Measurements from ENCODE around the gene SHE. TPM values are rescaled to one million over a fixed set of nuclear protein-coding genes. Genes with fewer than 3 reads are reported as not detected.

Gene SHE
- total RNA-seq, 1 donor from 2014 or later, result 0.04 TPM

DNA sequence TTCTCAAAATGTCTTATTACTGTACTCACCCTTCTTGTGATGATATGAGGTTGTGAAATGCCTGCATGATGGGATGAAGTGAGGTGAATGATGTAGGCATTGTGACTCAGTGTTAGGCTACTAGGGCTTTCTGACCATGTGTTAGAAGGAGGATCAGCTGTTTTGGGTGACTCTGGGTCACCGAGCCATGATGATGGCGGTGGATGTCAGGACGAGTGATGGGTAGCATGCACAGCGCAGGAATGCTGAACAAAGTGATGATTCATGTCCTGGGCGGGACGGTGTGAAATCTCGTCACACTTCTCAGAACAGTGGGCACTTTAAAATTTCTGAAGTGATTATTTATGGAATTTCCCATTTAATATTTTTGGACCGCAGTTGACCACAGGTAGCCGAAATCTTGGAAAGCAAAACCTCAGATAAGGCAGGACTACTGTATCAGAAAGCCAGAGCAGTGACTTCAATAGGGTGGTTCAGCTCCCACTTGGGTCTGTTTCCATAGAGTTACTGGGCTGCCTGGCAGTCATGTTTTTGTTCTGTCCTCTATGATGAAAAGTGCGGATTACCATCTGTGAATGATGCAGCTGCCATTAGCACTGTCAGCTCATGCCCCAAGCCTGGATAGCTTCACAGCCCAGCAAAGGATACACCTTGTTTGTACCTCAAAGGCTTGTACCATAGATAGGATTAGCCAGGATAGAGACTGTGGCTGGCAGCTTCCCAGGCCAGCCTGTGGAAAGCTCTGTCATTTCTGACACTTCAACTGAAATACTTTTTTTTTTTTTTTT, 70.4 kb downstream of the SHE start:
- intact Hi-C loops (cut with micrococcal nuclease), result no loop called here
- Mint-ChIP-seq H3K36me3 (ENCODE audit: low read depth) (peaks cover 3% of the 10 kb centered on the region), H3K27ac (no peak overlapping the region), H3K4me1 (peaks cover 4% of the 10 kb centered on the region), H3K9me3 (no peaks in the 10 kb centered on the region), H3K27me3 (no peaks in the 10 kb centered on the region), H3K4me3 (no peak overlapping the region)
- POLR2A ChIA-PET, result no interaction called here
- no peak for DNase-seq
- TF ChIP-seq, protein P1, sequence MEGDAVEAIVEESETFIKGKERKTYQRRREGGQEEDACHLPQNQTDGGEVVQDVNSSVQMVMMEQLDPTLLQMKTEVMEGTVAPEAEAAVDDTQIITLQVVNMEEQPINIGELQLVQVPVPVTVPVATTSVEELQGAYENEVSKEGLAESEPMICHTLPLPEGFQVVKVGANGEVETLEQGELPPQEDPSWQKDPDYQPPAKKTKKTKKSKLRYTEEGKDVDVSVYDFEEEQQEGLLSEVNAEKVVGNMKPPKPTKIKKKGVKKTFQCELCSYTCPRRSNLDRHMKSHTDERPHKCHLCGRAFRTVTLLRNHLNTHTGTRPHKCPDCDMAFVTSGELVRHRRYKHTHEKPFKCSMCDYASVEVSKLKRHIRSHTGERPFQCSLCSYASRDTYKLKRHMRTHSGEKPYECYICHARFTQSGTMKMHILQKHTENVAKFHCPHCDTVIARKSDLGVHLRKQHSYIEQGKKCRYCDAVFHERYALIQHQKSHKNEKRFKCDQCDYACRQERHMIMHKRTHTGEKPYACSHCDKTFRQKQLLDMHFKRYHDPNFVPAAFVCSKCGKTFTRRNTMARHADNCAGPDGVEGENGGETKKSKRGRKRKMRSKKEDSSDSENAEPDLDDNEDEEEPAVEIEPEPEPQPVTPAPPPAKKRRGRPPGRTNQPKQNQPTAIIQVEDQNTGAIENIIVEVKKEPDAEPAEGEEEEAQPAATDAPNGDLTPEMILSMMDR (IDR thresholded peaks at IDR 0.05), result no peak
- ATAC-seq (ENCODE audit: low read depth), result no peak
- CTCF ChIA-PET, result interaction anchor here (1.2 kb wide), 1 partner anchor 48 kb away, joined by 4 read pairs; no protein-coding TSS in a partner anchor

DNA sequence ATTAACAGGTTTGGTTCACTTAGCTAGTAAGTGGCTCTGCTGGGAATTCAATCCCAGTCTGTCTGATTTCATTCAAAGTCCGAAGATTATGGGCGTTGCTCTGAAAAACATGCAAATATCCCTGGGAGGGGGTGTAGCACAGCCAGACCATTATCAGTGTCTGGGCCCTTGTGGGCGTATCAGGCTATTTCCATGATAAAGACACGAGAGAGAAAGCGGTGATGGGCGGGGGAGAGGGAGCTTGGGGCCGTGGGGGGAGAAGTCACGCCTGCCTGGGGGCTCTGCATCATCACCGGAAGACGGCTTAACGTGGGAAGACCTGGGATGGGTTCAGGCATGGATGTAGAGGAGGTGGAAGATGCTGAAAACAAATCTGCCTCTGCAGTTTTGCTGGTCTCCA, 71.3 kb downstream of the SHE start:
- Mint-ChIP-seq H3K9me3 (no peaks in the 10 kb centered on the region), H3K36me3 (ENCODE audit: low read depth) (peaks cover 3% of the 10 kb centered on the region), H3K27ac (no peak overlapping the region), H3K4me3 (no peak overlapping the region), H3K27me3 (no peaks in the 10 kb centered on the region), H3K4me1 (peaks cover 4% of the 10 kb centered on the region)
- CTCF ChIA-PET, result no interaction called here
- POLR2A ChIA-PET, result no interaction called here
- intact Hi-C loops (cut with micrococcal nuclease), result no loop called here
- DNase-seq (no peak), ATAC-seq (ENCODE audit: low read depth) (no peak)
- TF ChIP-seq, protein P1 (IDR thresholded peaks at IDR 0.05), result no peak

DNA sequence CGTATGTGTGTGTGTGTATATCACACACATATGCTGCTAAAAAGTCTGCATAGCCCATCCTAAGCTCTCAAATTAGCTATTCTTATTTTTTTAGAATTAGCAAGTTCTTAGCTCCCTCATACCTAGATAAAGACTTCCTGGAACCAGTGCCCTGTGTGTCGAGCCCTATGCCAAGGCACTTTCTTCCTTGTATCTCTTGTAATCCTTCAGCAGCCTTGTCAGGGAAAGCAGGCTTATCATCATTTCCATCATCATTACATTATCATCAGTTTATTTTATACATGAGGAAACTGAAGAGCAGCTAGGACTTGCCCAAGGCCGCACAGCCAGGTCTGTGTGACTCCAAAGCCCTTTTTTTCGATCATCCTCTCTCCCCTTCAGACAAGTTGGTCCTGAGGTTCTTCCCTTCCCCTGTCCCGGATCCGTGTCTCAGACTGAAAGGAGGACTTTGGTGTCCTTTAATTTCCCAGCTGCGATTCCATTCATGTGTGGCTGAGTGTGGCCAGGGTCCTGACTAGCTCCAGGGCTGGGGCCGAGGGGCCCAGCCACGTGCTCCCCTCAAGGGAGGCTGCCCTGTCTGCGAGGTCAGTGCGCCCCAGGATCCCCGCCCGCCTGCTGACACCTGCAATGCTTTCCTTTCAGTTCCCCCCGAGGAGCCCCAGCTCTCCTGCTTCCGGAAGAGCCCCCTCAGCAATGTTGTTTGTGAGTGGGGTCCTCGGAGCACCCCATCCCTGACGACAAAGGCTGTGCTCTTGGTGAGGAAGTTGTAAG, 72.2 kb downstream of the SHE start:
- POLR2A ChIA-PET, result no interaction called here
- Mint-ChIP-seq H3K36me3 (ENCODE audit: low read depth) (peaks cover 3% of the 10 kb centered on the region), H3K9me3 (no peaks in the 10 kb centered on the region), H3K27me3 (no peaks in the 10 kb centered on the region), H3K27ac (no peak overlapping the region), H3K4me3 (no peak overlapping the region), H3K4me1 (peaks cover 4% of the 10 kb centered on the region)
- TF ChIP-seq, protein P1 (IDR thresholded peaks at IDR 0.05), result no peak
- no peak for DNase-seq
- CTCF ChIA-PET, result no interaction called here
- ATAC-seq (ENCODE audit: low read depth), result no peak
- intact Hi-C loops (cut with micrococcal nuclease), result no loop called here

Other genes starting within 250 kb of the SHE start
- 89.4 and 93.0 TPM in 2 replicates for gene HAX1, start 229.8 kb downstream of the SHE start, total RNA-seq
- not detected in 2 replicates for gene AQP10, start 181.3 kb downstream of the SHE start, total RNA-seq
- 24.3 and 27.3 TPM in 2 replicates for gene ATP8B2, start 176.9 kb downstream of the SHE start, total RNA-seq
- gene IL6R, start 97.1 kb downstream of the SHE start, total RNA-seq, result 3.3 and 5.1 TPM in 2 replicates
- not detected in 2 replicates for gene TDRD10, start 193 bp downstream of the SHE start, total RNA-seq
- gene UBE2Q1, start 56.2 kb upstream of the SHE start, total RNA-seq, result 96.5 and 104 TPM in 2 replicates
- not detected in 2 replicates for gene CHRNB2, start 65.4 kb upstream of the SHE start, total RNA-seq
- 209 and 216 TPM in 2 replicates for gene ADAR, start 105.8 kb upstream of the SHE start, total RNA-seq